Measurements from ENCODE around the gene SPRED2.

GRCh38 chr2:65350651-65351056 lies 81.7 kb downstream of the SPRED2 start:
- TF ChIP-seq CTCF (IDR thresholded peaks at IDR 0.05; ENCODE audit: insufficient read depth, low read length), result no peak
- TF ChIP-seq GABPA (IDR thresholded peaks at IDR 0.05; ENCODE audit: low read depth), result no peak
